ENCODE measurements around the gene PRRC2A. TPM values are rescaled to one million over a fixed set of nuclear protein-coding genes. Genes with fewer than 3 reads are reported as not detected.

PRRC2A gene
- total RNA-seq, 1 donor from 2014 or later: 290 TPM

DNA sequence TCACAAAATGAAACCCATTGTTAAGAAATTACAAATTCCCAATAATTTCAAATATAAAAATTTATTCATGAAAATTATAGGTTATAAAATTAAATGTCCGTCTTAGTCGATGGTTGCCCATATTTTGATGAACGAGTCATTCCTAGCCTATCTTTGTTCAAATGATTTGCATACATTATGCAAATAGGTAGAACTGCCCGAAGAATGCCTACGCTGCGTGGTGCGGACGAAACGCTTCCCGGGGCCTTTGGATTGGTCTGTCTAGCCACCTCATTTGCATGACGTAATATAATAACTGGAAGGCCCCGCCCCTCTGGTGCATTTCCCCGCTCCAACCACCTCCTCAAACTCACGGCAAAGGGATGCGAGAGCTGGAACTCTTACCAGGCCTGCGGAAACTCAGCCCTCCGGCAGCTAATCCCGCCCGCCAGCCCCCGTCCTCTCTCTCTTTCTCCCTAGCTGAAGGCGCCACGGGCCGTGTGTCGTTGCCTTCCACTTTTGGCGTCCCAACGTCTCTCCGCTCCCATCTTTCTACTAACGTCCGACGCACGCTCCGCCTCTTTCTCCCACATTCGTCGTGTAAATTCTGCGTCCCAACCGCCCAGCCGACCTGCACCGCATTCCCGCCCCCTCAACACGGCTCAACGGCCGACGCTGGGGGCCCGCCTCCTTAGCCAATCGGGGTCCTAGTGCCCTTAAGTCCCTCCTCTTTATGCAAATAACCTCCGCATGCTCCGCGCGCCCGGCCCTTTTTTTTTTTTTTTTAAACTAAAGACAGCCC, 520 bp upstream of the PRRC2A start:
- no peak for TF ChIP-seq CTCF (IDR thresholded peaks at IDR 0.05; ENCODE audit: unreplicated experiment)
- peak; percentile 87 to 93 for DNase-seq (ENCODE audit: low spot score in 2 of 2, unreplicated experiment in 2 of 2)
- Mint-ChIP-seq H3K36me3 (peaks cover 12% of the 10 kb centered on the region), H3K9me3 (no peaks in the 10 kb centered on the region), H3K4me3 (peak overlapping the region; percentile 81), H3K4me1 (peaks cover 33% of the 10 kb centered on the region), H3K27ac (peak overlapping the region; percentile 99), H3K27me3 (ENCODE audit: low read depth) (no peaks in the 10 kb centered on the region)

DNA sequence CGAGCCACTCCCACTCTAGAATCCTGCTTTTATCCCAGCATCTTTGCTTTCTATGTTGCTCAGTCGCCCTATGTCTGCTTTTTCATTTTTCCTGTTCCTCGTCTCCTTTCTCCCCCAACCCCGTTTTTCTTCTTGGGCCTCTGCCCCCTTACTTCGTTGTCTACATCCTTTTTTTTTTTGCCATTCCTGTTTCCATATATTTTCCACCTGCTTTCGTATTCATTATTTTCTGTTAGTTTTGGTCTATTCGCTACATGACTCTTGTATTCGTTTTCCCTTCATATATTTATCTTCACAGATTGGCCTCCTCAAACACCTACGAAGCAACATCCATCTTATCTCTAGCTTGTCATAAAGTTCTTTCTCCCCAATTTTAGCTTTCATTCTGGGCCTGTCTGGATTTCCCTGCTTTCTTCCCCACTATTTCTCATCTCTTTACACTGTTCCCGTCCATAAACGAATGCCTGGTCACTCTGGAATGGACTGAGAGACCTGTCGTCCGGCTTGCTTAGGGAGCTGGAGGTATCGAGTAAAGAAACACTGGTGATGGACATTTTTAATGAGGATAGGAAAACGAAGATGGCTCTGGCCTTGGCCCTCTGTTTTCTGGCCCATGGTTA, 915 bp downstream of the PRRC2A start:
- no peak for TF ChIP-seq CTCF (IDR thresholded peaks at IDR 0.05; ENCODE audit: unreplicated experiment)
- no peak for DNase-seq (ENCODE audit: low spot score in 2 of 2, unreplicated experiment in 2 of 2)
- no peaks in the 10 kb centered on the region for H3K27me3 Mint-ChIP-seq (ENCODE audit: low read depth)
- peak overlapping the region; percentile 95 for H3K27ac Mint-ChIP-seq
- H3K4me3 Mint-ChIP-seq: peak overlapping the region; percentile 81
- H3K36me3 Mint-ChIP-seq: peaks cover 22% of the 10 kb centered on the region
- H3K9me3 Mint-ChIP-seq: no peaks in the 10 kb centered on the region
- H3K4me1 Mint-ChIP-seq: peaks cover 24% of the 10 kb centered on the region

DNA sequence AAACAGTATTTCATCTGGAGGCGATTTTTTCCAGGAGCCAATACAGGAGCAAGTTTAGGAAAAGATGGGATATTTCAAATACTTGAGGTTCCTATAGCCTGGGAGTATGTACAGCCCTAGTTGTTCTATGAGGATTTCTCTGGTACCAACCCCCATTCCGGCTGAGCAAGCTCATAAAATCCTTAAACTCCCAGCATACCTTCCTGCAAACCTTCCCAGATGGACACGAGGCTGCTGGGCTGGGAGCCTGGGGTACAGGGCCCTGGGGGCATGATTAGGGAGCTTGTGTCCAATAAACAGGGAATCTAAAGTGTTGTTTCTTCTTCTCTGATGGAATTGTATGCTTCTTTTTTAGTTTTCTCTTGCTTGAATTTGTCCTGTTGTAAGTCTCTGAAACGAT, 1.5 kb downstream of the PRRC2A start:
- no peaks in the 10 kb centered on the region for H3K27me3 Mint-ChIP-seq (ENCODE audit: low read depth)
- no peak for TF ChIP-seq CTCF (IDR thresholded peaks at IDR 0.05; ENCODE audit: unreplicated experiment)
- peak overlapping the region; percentile 95 for H3K27ac Mint-ChIP-seq
- H3K36me3 Mint-ChIP-seq: peaks cover 25% of the 10 kb centered on the region
- no peaks in the 10 kb centered on the region for H3K9me3 Mint-ChIP-seq
- H3K4me3 Mint-ChIP-seq: peak overlapping the region; percentile 81
- DNase-seq (ENCODE audit: low spot score in 2 of 2, unreplicated experiment in 2 of 2): no peak
- H3K4me1 Mint-ChIP-seq: peaks cover 24% of the 10 kb centered on the region

DNA sequence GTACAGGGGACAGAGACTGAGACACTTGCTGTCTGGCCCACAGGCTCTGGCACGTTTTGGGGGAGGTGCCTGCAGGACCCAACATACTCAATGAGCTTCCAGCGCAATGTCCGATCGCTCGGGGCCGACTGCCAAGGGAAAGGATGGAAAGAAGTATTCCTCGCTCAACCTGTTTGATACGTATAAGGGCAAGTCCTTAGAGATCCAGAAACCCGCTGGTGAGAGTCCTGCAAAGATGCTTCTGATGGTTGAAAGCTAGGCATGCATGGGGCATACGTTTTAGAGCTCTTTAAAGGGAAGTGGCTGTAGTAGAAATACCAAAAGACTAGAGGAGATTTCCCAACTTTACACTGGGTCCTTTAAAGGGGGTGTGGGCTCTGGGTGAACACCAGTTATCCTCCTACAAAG, 2.2 kb downstream of the PRRC2A start:
- no peak for TF ChIP-seq CTCF (IDR thresholded peaks at IDR 0.05; ENCODE audit: unreplicated experiment)
- H3K9me3 Mint-ChIP-seq: no peaks in the 10 kb centered on the region
- peak overlapping the region; percentile 81 for H3K4me3 Mint-ChIP-seq
- H3K27me3 Mint-ChIP-seq (ENCODE audit: low read depth): no peaks in the 10 kb centered on the region
- DNase-seq (ENCODE audit: low spot score in 2 of 2, unreplicated experiment in 2 of 2): no peak
- peaks cover 24% of the 10 kb centered on the region for H3K4me1 Mint-ChIP-seq
- H3K36me3 Mint-ChIP-seq: peaks cover 31% of the 10 kb centered on the region
- peak overlapping the region; percentile 95 for H3K27ac Mint-ChIP-seq

DNA sequence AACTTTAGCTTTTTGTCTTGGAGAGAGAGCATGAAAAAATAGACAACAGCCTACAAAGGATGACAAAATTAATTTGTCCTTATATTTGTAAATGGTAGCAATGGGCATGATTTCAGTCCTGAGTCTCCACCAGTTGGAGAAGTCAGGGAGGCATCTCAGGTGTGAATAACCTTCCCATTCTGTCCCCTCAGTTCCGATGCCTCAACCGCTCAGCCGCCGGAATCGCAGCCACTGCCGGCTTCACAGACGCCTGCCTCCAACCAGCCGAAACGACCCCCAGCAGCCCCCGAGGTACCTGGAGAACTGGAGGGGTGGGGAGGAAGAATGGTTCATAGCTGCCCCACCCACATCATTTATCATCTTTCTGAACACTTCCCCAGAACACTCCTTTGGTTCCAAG, 3.6 kb downstream of the PRRC2A start:
- Mint-ChIP-seq H3K27ac (peak overlapping the region; percentile 36), H3K36me3 (peaks cover 37% of the 10 kb centered on the region), H3K4me1 (peaks cover 24% of the 10 kb centered on the region), H3K9me3 (no peaks in the 10 kb centered on the region), H3K4me3 (no peak overlapping the region), H3K27me3 (ENCODE audit: low read depth) (no peaks in the 10 kb centered on the region)
- TF ChIP-seq CTCF (IDR thresholded peaks at IDR 0.05; ENCODE audit: unreplicated experiment): no peak
- no peak for DNase-seq (ENCODE audit: low spot score in 2 of 2, unreplicated experiment in 2 of 2)
